ENCODE measurements around the gene NUDT12. TPM values are rescaled to one million over a fixed set of nuclear protein-coding genes. Genes with fewer than 3 reads are reported as not detected.

Gene NUDT12
- total RNA-seq, result 20.9 and 26.1 TPM in 2 replicates

DNA sequence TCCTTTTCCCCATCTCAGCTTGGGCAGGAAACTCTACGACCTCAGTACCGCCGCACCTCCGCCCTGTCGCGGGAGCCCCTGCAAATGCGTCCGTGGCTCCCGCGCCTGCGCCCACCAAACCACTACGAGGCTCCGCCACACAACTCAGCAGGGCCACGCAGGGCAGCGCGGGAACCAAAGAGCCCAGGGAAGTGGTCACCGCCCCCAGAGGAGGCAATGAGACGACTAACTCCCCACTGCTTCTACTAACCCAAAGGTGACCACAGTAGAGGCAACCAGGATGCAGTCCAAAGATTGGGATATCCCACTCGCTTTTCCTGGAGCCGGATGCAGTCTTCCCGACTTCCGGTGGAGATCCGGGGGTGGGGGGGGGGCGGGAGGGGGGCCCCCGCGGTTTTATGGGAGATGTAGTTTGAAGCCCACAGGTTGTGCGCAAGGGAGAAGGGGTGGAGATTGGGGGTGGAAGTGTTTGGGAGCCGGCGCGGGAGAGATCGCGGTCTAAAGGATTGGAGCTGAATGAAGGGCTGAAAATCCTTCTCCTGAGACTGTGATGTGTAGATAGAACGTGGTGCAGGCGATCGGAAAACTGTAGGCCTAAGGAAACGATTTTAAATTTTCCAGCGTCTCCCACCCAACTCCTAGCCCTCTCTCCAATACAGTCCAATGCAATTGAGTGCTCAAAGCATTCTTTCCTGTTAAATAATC, at the start of gene NUDT12:
TSS of gene NUDT12 (minus strand) at position 337 of the 705 bp plus-strand sequence. CDS start 2,541 bp downstream, outside the sequence.

Data from articular chondrocyte of knee joint (primary cell).